Activated CD4-positive, alpha-beta memory T cell treated with anti-CD3 and anti-CD28 coated beads for 36 hours (primary cell): ENCODE data around the gene TAB2. TPM values are rescaled to one million over a fixed set of nuclear protein-coding genes. Genes with fewer than 3 reads are reported as not detected.

Source experiments
- CTCF ChIA-PET: fragments of 350-600 bp; sonication (Branson Sonifier 250); formaldehyde crosslinking; loops from one replicate; lab custom pipeline; 2021; ENCODE audit warnings: antibody characterized with exemption, inconsistent platforms; lab: Charles Lee
- POLR2A ChIA-PET: fragments of 350-600 bp; sonication (Branson Sonifier 250); formaldehyde crosslinking; loops from one replicate; lab custom pipeline; 2021; ENCODE audit warnings: antibody characterized with exemption; lab: Charles Lee
- DNase-seq: peaks from one replicate; pipeline ENCODE4 v3.0.0-alpha.2; 2020
- H3K27ac Mint-ChIP-seq: one replicate; pipeline ENCODE4 v1.8.0; 2021; ENCODE audit warnings: mixed read lengths
- H3K27me3 Mint-ChIP-seq: one replicate; pipeline ENCODE4 v1.8.0; 2021; ENCODE audit warnings: mixed read lengths
- H3K36me3 Mint-ChIP-seq: one replicate; pipeline ENCODE4 v1.8.0; 2021; ENCODE audit warnings: mixed read lengths
- H3K4me1 Mint-ChIP-seq: one replicate; pipeline ENCODE4 v1.8.0; 2021; ENCODE audit warnings: low read depth, mixed read lengths
- H3K4me3 Mint-ChIP-seq: one replicate; pipeline ENCODE4 v1.8.0; 2021; ENCODE audit warnings: mild to moderate bottlenecking, mixed read lengths
- H3K9me3 Mint-ChIP-seq: one replicate; pipeline ENCODE4 v1.8.0; 2021; ENCODE audit warnings: mixed read lengths
- intact Hi-C: fragments of 100-400 bp; cut with micrococcal nuclease; formaldehyde crosslinking; loops from one replicate; pipeline ENCODE4 v1.15.1; 2023
- total RNA-seq, 2 experiments: library from RNA; stranded (reverse); gene quantifications; one replicate each; pipeline ENCODE4 v1.2.3, GENCODE V29; 2021

Gene TAB2
- total RNA-seq, 2 experiments from 2014 or later: 92.0 to 92.9 TPM

- no peak for DNase-seq
- peak overlapping the region; percentile 83 for H3K27ac Mint-ChIP-seq
- H3K4me3 Mint-ChIP-seq: no peak overlapping the region
- H3K27me3 Mint-ChIP-seq: no peaks in the 10 kb centered on the region
- ChIA-PET CTCF (interaction anchor here (0.9 to 1.2 kb wide), 2 partner anchors 41 to 311 kb away, joined by 3 to 4 read pairs; no protein-coding TSS in a partner anchor), POLR2A (interaction anchor here (0.9 to 1.1 kb wide), 3 partner anchors 11 to 360 kb away, joined by 4 to 5 read pairs (median 4); partner anchors contain the start of gene TAB2)
- H3K4me1 Mint-ChIP-seq: peaks cover 66% of the 10 kb centered on the region
- intact Hi-C loops: loop anchor here (2.0 to 5.0 kb wide), 3 partner anchors 34 to 76 kb away; partner anchors contain the start of gene TAB2
- peaks cover 60% of the 10 kb centered on the region for H3K36me3 Mint-ChIP-seq
- no peaks in the 10 kb centered on the region for H3K9me3 Mint-ChIP-seq
Observed at GRCh38 chr6:149393002-149393679, 75.6 kb downstream of the TAB2 start.

DNA sequence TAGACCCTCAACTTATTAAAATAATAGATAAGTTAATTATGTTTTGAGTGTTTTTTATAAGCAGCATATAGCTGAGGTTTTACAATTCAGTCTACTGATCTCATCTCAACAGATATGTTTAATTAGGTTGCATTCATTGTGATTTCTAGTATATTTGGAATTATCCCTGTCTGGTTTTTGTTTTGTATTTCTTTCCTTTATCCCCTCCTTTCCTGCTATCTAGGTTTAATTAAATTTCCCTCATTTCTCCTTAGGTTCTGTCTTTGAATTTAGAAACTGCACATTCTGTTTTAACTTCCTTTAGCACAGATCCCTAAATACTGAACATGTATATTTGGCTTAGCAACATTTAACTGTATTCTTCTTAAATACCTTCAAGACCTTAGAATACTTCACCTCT lies 77.7 kb downstream of the TAB2 start:
- ChIA-PET CTCF (no interaction called here), POLR2A (no interaction called here)
- H3K27ac Mint-ChIP-seq: peak overlapping the region; percentile 11
- H3K36me3 Mint-ChIP-seq: peaks cover 63% of the 10 kb centered on the region
- H3K9me3 Mint-ChIP-seq: no peaks in the 10 kb centered on the region
- H3K4me1 Mint-ChIP-seq: peaks cover 55% of the 10 kb centered on the region
- no peak for DNase-seq
- no peak overlapping the region for H3K4me3 Mint-ChIP-seq
- intact Hi-C loops: no loop called here
- H3K27me3 Mint-ChIP-seq: no peaks in the 10 kb centered on the region

DNA sequence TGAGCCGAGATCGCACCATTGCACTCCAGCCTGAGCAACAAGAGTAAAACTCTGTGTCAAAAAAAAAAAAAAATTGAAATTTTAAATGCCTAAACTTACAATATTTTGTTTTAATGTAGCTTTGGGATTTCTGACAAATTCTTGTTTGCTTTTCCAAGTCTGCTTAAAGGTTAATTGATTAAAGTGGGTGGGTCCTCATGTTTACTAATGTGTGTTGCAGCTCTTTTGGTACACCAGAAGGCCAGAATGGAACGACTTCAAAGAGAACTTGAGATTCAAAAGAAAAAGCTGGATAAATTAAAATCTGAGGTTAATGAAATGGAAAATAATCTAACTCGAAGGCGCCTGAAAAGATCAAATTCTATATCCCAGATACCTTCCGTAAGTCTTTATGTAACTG lies 79.9 kb downstream of the TAB2 start:
- Mint-ChIP-seq H3K27me3 (no peaks in the 10 kb centered on the region), H3K36me3 (peaks cover 60% of the 10 kb centered on the region), H3K27ac (no peak overlapping the region), H3K4me3 (no peak overlapping the region), H3K4me1 (peaks cover 44% of the 10 kb centered on the region), H3K9me3 (no peaks in the 10 kb centered on the region)
- no peak for DNase-seq
- intact Hi-C loops: no loop called here
- CTCF ChIA-PET: interaction anchor here (0.6 to 1.4 kb wide), 5 partner anchors 81 to 462 kb away, joined by 3 to 5 read pairs (median 3); no protein-coding TSS in a partner anchor
- POLR2A ChIA-PET: interaction anchor here (0.6 kb wide), 2 partner anchors 83 to 187 kb away, joined by 3 read pairs; no protein-coding TSS in a partner anchor

DNA sequence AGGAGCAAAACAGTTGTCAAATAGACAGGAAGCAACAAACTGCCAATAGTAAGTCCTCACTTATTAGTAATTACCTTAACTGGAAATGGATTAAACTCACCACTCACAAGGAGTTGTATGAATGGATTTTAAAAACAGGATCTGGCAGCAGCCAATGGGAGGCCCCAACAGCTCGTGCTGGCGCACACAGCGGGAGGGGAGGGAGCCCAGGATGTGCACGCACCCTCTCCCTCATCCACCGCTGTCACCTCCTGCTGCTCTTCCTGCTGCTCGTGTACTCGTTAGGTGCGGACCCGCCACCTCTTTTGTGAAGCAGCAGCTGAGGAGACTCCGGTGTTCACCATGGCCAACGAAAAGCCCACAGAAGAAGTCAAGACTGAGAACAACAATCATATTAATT lies 82.5 kb downstream of the TAB2 start, which contains the start of gene SUMO4:
SUMO4 (plus strand) TSS at position 213 of the 400 bp plus-strand sequence; CDS start at position 343, 130 bp downstream.
- Mint-ChIP-seq H3K9me3 (no peaks in the 10 kb centered on the region), H3K4me3 (no peak within 1 kb of the TSS), H3K36me3 (peaks cover 68% of the 10 kb centered on the region), H3K27ac (peak within 1 kb of the TSS; percentile 42), H3K27me3 (no peaks in the 10 kb centered on the region), H3K4me1 (peaks cover 41% of the 10 kb centered on the region)
- DNase-seq: no peak
- intact Hi-C loops: no loop called here
- ChIA-PET CTCF (no interaction called here), POLR2A (no interaction called here)

DNA sequence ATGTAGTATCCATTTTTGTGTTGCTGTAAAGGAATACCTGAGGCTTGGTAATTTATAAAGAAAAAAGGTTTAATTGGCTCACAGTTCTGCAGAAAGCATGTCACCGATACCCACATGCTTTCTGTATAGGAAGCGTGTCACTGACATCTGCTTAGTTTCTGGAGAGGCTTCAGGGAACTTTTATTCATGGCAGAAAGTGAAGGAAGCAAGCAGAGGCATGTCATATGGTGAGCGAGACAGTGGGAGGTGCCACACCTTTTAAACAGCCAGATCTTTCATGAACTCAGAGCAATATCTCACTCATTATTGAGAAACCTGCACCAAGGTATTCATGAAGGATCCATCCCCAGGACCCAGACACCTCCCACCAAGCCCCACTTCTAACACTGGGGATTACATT lies 86.0 kb downstream of the TAB2 start:
- H3K9me3 Mint-ChIP-seq: no peaks in the 10 kb centered on the region
- intact Hi-C loops: no loop called here
- DNase-seq: no peak
- H3K4me3 Mint-ChIP-seq: no peak overlapping the region
- CTCF ChIA-PET: no interaction called here
- POLR2A ChIA-PET: no interaction called here
- peak overlapping the region; percentile 47 for H3K27ac Mint-ChIP-seq
- H3K4me1 Mint-ChIP-seq: peaks cover 42% of the 10 kb centered on the region
- no peaks in the 10 kb centered on the region for H3K27me3 Mint-ChIP-seq
- H3K36me3 Mint-ChIP-seq: peaks cover 62% of the 10 kb centered on the region

DNA sequence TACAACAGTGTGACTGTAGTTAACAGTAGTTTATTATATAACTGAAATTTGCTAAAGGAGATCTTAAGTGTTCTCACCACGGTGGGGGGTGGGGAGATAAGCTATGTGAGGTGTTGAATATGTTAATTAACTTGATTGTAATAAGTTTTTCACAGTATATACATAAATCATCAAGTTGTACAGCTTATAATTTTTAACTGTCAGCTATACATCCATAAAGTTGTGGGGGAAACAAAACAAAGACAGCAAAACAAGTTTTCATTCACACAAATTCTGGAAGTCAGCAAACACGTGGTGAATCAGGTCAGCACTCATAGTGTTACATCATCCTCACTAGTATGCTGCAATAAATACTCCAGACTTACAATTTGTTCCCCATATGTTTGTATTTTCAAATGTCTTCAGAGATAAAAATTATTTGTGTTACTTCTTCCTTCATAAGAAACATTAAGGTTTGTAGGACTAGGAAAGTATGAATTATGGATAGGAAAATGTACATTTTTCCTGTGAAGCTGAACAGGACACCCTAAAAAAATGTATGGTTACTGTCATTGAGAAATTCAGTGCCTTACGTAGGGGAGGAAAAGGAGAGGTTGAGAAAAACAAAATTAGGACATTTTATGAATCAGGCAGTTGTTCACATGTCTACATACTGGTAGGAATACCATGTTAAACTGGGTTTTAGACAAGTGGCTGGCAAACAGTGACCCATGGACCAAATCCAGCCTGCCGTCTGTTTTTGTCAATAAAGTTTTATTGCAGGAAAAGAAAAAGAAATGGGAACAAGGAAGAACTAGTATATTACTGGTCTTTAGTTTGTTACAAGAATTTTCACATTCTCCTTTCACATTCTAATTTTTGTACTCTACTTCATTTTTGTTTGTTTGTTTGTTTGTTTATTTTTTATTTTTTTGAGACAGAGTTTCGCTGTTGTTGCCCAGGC lies 88.6 kb downstream of the TAB2 start:
- Mint-ChIP-seq H3K36me3 (peaks cover 65% of the 10 kb centered on the region), H3K4me1 (peaks cover 39% of the 10 kb centered on the region), H3K27ac (peak overlapping the region; percentile 81), H3K4me3 (no peak overlapping the region), H3K27me3 (no peaks in the 10 kb centered on the region), H3K9me3 (no peaks in the 10 kb centered on the region)
- POLR2A ChIA-PET: no interaction called here
- CTCF ChIA-PET: interaction anchor here (1.1 to 1.2 kb wide), 3 partner anchors 14 to 378 kb away, joined by 3 to 4 read pairs (median 3); no protein-coding TSS in a partner anchor
- intact Hi-C loops: no loop called here
- no peak for DNase-seq

GRCh38 chr6:149409617-149410016 lies 92.1 kb downstream of the TAB2 start:
- no peak overlapping the region for H3K27ac Mint-ChIP-seq
- peaks cover 18% of the 10 kb centered on the region for H3K4me1 Mint-ChIP-seq
- H3K9me3 Mint-ChIP-seq: no peaks in the 10 kb centered on the region
- intact Hi-C loops: no loop called here
- H3K36me3 Mint-ChIP-seq: peaks cover 50% of the 10 kb centered on the region
- no peak overlapping the region for H3K4me3 Mint-ChIP-seq
- H3K27me3 Mint-ChIP-seq: no peaks in the 10 kb centered on the region
- no peak for DNase-seq
- CTCF ChIA-PET: interaction anchor here (0.8 to 1.1 kb wide), 2 partner anchors 11 to 107 kb away, joined by 3 read pairs; no protein-coding TSS in a partner anchor
- POLR2A ChIA-PET: no interaction called here

- Mint-ChIP-seq H3K9me3 (peaks cover under 1% of the 10 kb centered on the region), H3K36me3 (peaks cover 47% of the 10 kb centered on the region), H3K4me1 (peaks cover 9% of the 10 kb centered on the region), H3K4me3 (no peak overlapping the region), H3K27ac (peak overlapping the region; percentile 46), H3K27me3 (no peaks in the 10 kb centered on the region)
- POLR2A ChIA-PET: no interaction called here
- no peak for DNase-seq
- intact Hi-C loops: no loop called here
- CTCF ChIA-PET: interaction anchor here (1.1 to 1.3 kb wide), 2 partner anchors 21 to 106 kb away, joined by 3 to 5 read pairs; no protein-coding TSS in a partner anchor
Observed at GRCh38 chr6:149410557-149410956, 93.0 kb downstream of the TAB2 start.

DNA sequence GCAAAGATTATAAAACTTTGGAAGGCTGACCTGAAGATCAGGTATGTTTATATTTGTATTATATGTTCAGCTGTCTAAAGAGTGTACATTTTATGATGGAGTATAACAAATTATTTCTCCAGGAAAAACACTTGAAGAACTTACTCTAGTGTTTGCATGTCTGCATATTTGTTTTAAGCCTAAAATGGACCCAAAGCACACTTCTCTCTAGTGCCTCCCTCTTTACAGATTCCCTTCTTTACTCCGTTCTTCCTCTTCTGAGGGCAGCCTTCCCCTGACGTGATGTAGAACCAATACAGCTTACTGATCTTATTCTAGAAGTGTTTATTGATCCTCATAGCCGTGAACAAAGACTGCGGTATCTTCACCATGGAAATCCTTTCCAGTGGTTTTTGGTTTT lies 96.5 kb downstream of the TAB2 start:
- H3K27ac Mint-ChIP-seq: no peak overlapping the region
- POLR2A ChIA-PET: no interaction called here
- H3K36me3 Mint-ChIP-seq: peaks cover 36% of the 10 kb centered on the region
- peaks cover 8% of the 10 kb centered on the region for H3K9me3 Mint-ChIP-seq
- no peak overlapping the region for H3K4me3 Mint-ChIP-seq
- no peak for DNase-seq
- CTCF ChIA-PET: interaction anchor here (1.0 to 2.9 kb wide), 2 partner anchors 18 to 387 kb away, joined by 3 to 14 read pairs; no protein-coding TSS in a partner anchor
- intact Hi-C loops: no loop called here
- peaks cover 12% of the 10 kb centered on the region for H3K4me1 Mint-ChIP-seq
- H3K27me3 Mint-ChIP-seq: no peaks in the 10 kb centered on the region

- ChIA-PET CTCF (interaction anchor here (1.0 to 2.9 kb wide), 2 partner anchors 17 to 388 kb away, joined by 3 to 14 read pairs; no protein-coding TSS in a partner anchor), POLR2A (no interaction called here)
- Mint-ChIP-seq H3K27me3 (no peaks in the 10 kb centered on the region), H3K9me3 (peaks cover 8% of the 10 kb centered on the region), H3K4me1 (peaks cover 19% of the 10 kb centered on the region), H3K36me3 (peaks cover 32% of the 10 kb centered on the region), H3K4me3 (no peak overlapping the region), H3K27ac (no peak overlapping the region)
- no peak for DNase-seq
- intact Hi-C loops: no loop called here
Observed at GRCh38 chr6:149414821-149415220, 97.3 kb downstream of the TAB2 start.

- POLR2A ChIA-PET: interaction anchor here (0.8 to 2.0 kb wide), 5 partner anchors 30 to 389 kb away, joined by 3 to 7 read pairs (median 3); no protein-coding TSS in a partner anchor
- Mint-ChIP-seq H3K9me3 (peaks cover 8% of the 10 kb centered on the region), H3K27me3 (no peaks in the 10 kb centered on the region), H3K36me3 (peaks cover 5% of the 10 kb centered on the region), H3K27ac (peak overlapping the region; percentile 0), H3K4me1 (peaks cover 37% of the 10 kb centered on the region), H3K4me3 (no peak overlapping the region)
- intact Hi-C loops: loop anchor here (5.0 kb wide), 1 partner anchor 268 kb away; no protein-coding TSS in a partner anchor
- DNase-seq: no peak
- CTCF ChIA-PET: interaction anchor here (0.7 to 4.2 kb wide), 9 partner anchors 8 to 391 kb away, joined by 3 to 36 read pairs (median 4); no protein-coding TSS in a partner anchor
Observed at GRCh38 chr6:149419696-149420404, 102.3 kb downstream of the TAB2 start.
